Mesendoderm (in vitro differentiated cells): ENCODE data around the gene PTPA.

ENCODE experiments used
- DNase-seq: peaks from one replicate; pipeline ENCODE4 v3.0.0; 2013
- H2AK5ac ChIP-seq: 2 replicates; pipeline ENCODE4 v1.6.1; 2013; ENCODE audit warnings: low read length, inconsistent platforms
- H2BK120ac ChIP-seq: 2 replicates; pipeline ENCODE4 v1.6.1; 2013; ENCODE audit warnings: low read depth, mild to moderate bottlenecking, low read length, moderate library complexity, mixed read lengths
- H2BK15ac ChIP-seq: replicated peaks from 2 replicates; pipeline ENCODE4 v1.6.1; 2013; ENCODE audit warnings: low read depth, mild to moderate bottlenecking, moderate library complexity
- H2BK5ac ChIP-seq: 2 replicates; pipeline ENCODE4 v1.6.1; 2013; ENCODE audit warnings: low read length, inconsistent platforms
- H3K18ac ChIP-seq: 2 replicates; pipeline ENCODE4 v1.6.1; 2013; ENCODE audit warnings: mild to moderate bottlenecking, low read length, mixed read lengths
- H3K23ac ChIP-seq: one replicate; pipeline ENCODE4 v1.6.1; 2013; ENCODE audit warnings: low read length
- H3K27ac ChIP-seq: 2 replicates; pipeline ENCODE4 v1.5.1; 2013; ENCODE audit warnings: low read depth, mild to moderate bottlenecking, inconsistent platforms, low read length, moderate library complexity
- H3K27me3 ChIP-seq: 2 replicates; pipeline ENCODE4 v1.6.1; 2013; ENCODE audit warnings: low read length, control low read depth, mild to moderate bottlenecking, inconsistent platforms; ENCODE audit not compliant: insufficient read depth, poor library complexity
- H3K36me3 ChIP-seq: 2 replicates; pipeline ENCODE4 v1.6.1; 2013; ENCODE audit warnings: low read length, inconsistent platforms; ENCODE audit not compliant: control insufficient read depth, insufficient read depth
- H3K4ac ChIP-seq: one replicate; pipeline ENCODE4 v1.6.1; 2013; ENCODE audit warnings: low read depth, mild to moderate bottlenecking, low read length, moderate library complexity
- H3K4me1 ChIP-seq: 2 replicates; pipeline ENCODE4 v1.6.1; 2013; ENCODE audit warnings: low read depth, low read length, inconsistent platforms; ENCODE audit not compliant: control insufficient read depth
- H3K4me2 ChIP-seq: 2 replicates; pipeline ENCODE4 v1.6.1; 2013; ENCODE audit warnings: low read length
- H3K4me3 ChIP-seq: 2 replicates; pipeline ENCODE4 v1.5.1; 2013; ENCODE audit warnings: mild to moderate bottlenecking, low read length
- H3K56ac ChIP-seq: one replicate; pipeline ENCODE4 v1.6.1; 2013; ENCODE audit warnings: low read length
- H3K79me1 ChIP-seq: 2 replicates; pipeline ENCODE4 v1.6.1; 2013; ENCODE audit warnings: low read length, inconsistent platforms
- H3K79me2 ChIP-seq: 2 replicates; pipeline ENCODE4 v1.6.1; 2013; ENCODE audit warnings: mild to moderate bottlenecking, low read length; ENCODE audit not compliant: control insufficient read depth, insufficient read depth
- H3K9ac ChIP-seq: 2 replicates; pipeline ENCODE4 v1.6.1; 2013; ENCODE audit warnings: low read length, inconsistent platforms
- H4K5ac ChIP-seq: one replicate; pipeline ENCODE4 v1.6.1; 2013; ENCODE audit warnings: low read length
- H4K8ac ChIP-seq: one replicate; pipeline ENCODE4 v1.6.1; 2013; ENCODE audit warnings: low read depth, mild to moderate bottlenecking, control low read depth, low read length, moderate library complexity
- WGBS: extraction: QIAGEN DNeasy Blood & Tissue Kit; methylation state at CpG from one replicate; pipeline ENCODE4 v1.1.7; 2013; ENCODE audit warnings: low lambda C conversion rate, missing lambda C conversion rate; ENCODE audit not compliant: insufficient coverage; ENCODE audit errors: extremely low coverage; 5-methylcytosine and 5-hydroxymethylcytosine counted together

Gene PTPA

DNA sequence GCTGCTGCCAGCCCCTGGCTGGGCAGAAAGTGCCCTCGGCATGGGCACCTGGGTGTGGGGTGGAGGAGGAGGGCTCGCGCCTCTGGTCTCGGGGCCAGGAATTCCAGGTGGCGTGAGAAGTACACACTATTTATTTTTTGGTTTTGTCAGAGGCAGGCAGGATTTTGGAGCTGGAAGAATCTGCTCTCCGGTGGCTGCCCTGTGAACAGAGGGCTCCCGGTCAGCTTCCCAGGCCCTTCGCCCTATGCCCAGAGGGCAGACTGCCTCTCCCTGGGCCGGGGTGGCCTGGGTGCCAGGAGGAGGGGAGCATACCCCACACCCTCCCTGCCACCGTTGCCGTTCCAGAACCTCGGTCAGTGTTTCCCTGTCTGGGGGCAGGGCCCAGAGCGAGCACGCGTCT lies 22.0 kb upstream of the PTPA start:
- WGBS, result no CpG with 5 or more reads among the region's 15 CpGs
- Histone ChIP-seq H4K5ac (no peak overlapping the region), H3K4me2 (no peak overlapping the region), H3K56ac (no peak overlapping the region), H3K4ac (no peak overlapping the region), H3K4me1 (no peaks in the 10 kb centered on the region), H2BK15ac (no peak overlapping the region), H3K18ac (no peak overlapping the region), H3K79me2 (no peaks in the 10 kb centered on the region), H3K27ac (no peak overlapping the region), H3K23ac (no peak overlapping the region), H4K8ac (no peak overlapping the region), H3K79me1 (no peaks in the 10 kb centered on the region), H2AK5ac (no peak overlapping the region), H3K36me3 (peaks cover 4% of the 10 kb centered on the region), H2BK5ac (no peak overlapping the region), H3K9ac (no peak overlapping the region), H2BK120ac (no peak overlapping the region), H3K27me3 (no peaks in the 10 kb centered on the region), H3K4me3 (no peak overlapping the region)
- DNase-seq, result no peak

DNA sequence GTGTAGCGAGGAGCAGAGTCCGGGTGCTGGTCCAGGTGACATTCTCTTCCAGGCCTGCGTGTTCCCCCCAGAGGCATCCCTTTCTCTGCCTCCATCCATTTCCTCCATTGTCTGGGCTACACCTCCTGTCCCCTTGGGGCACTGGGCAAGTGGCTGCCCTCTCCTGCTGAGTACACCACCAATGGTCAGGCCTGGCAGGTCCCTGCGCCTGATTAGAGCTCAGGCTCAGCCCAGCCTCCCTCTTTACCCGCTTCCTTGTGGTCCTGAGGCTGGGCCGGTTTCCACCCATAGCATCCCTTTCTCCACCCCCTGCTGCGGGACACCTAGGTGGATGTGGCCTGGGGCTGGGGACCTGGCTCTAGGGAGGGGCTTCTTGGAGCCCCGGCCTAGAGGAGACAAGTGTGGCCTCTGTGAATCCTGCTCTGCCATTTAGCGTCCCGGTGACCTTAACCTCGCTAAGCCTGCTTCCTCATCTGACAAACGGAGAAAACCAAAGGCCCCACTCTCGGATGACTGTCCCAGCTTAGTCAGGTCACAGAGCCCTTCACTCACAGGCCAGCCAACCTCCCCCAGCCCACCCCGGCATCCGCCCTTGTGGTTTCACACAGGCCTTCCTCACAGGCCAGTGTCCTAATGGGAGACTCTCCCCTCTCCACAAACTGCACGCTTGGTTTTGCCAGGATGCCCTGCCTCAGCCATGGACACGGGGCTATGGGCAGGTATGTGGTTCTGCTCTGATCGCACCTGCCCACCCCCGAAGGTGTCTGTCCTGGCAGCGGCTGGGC lies 17.4 kb upstream of the PTPA start:
- Histone ChIP-seq H3K4me1 (no peaks in the 10 kb centered on the region), H4K8ac (no peak overlapping the region), H2BK5ac (no peak overlapping the region), H3K23ac (no peak overlapping the region), H4K5ac (no peak overlapping the region), H3K4me2 (no peak overlapping the region), H3K4ac (no peak overlapping the region), H3K18ac (no peak overlapping the region), H3K79me1 (no peaks in the 10 kb centered on the region), H3K9ac (no peak overlapping the region), H2BK120ac (no peak overlapping the region), H2BK15ac (no peak overlapping the region), H3K79me2 (no peaks in the 10 kb centered on the region), H3K36me3 (peaks cover 2% of the 10 kb centered on the region), H3K27me3 (no peaks in the 10 kb centered on the region), H2AK5ac (no peak overlapping the region), H3K27ac (no peak overlapping the region), H3K4me3 (no peak overlapping the region), H3K56ac (no peak overlapping the region)
- no peak for DNase-seq
- WGBS, result no CpG with 5 or more reads among the region's 20 CpGs

DNA sequence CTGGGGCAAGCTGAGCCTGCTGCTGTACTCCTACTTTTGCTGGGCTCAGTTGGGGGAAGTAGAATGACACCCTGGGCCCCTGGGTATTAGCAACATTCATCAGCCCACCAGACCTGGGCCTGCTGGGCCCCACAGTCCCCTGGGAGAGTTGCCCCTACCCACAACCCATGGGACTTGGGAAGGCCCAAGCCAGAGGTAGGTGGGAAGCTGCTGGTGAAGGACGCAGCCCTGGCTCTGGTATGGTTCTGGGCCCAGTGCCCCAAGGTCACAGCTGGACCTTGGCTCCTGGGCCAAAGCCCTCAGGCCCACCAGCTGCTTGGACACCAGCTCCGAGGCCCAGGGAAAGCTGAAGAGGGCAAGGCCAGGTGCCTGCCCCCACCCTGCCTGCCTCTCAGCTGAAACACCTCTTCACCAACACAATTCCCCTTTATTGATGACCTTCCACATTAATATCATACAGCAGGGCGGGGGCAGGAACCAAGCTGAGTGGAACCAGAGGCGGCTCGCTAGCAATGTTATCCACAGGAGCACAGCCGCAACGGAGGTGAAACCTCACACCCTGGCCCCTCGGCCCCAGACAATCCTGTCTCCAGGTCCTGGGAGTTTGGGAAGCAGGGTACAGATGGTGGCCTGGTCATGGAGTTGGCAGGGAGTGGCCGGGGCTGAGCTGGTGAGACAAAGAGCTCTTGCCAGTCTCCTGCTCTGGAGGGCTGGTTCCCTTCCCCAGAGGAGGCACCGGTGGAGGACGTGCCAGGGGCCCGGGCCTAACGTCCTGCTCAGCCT lies 16.6 kb upstream of the PTPA start:
- H3K56ac ChIP-seq, result no peak overlapping the region
- H3K79me1 ChIP-seq, result no peaks in the 10 kb centered on the region
- H3K23ac ChIP-seq, result no peak overlapping the region
- no peak for DNase-seq
- H3K27me3 ChIP-seq, result no peaks in the 10 kb centered on the region
- no peak overlapping the region for H2BK15ac ChIP-seq
- H3K9ac ChIP-seq, result no peak overlapping the region
- no peaks in the 10 kb centered on the region for H3K79me2 ChIP-seq
- no CpG with 5 or more reads among the region's 13 CpGs for WGBS
- H2BK5ac ChIP-seq, result no peak overlapping the region
- H4K5ac ChIP-seq, result no peak overlapping the region
- no peak overlapping the region for H3K27ac ChIP-seq
- no peak overlapping the region for H2AK5ac ChIP-seq
- no peak overlapping the region for H3K4me3 ChIP-seq
- peaks cover 1% of the 10 kb centered on the region for H3K36me3 ChIP-seq
- no peak overlapping the region for H4K8ac ChIP-seq
- no peak overlapping the region for H2BK120ac ChIP-seq
- no peak overlapping the region for H3K4ac ChIP-seq
- no peaks in the 10 kb centered on the region for H3K4me1 ChIP-seq
- H3K4me2 ChIP-seq, result no peak overlapping the region
- H3K18ac ChIP-seq, result no peak overlapping the region

DNA sequence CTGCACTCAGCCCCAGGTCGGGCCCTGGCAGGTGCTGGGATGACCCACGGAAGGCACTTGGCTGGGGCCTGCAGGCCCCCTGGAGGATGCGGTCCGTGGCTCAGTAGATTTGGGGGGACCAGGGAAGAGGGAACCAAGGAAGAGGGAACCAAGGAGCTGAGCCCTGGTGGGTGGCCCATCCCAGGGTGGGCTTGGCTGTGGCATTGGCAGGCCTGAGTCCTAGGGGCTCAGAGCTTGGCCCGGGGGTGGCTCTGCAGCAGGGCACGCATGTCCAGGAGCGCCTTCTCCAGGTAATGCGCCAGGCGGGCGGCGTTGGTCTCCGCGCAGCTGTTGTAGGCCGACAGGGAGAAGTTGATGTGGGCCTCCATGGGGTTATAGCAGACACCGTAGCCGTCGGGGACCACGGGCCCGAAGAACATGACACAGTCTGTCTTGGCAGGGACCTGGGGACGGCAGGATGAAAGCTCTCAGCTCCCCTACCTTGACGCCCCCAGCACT lies 16.0 kb upstream of the PTPA start:
- Histone ChIP-seq H3K4ac (no peak overlapping the region), H2BK5ac (no peak overlapping the region), H3K79me1 (no peaks in the 10 kb centered on the region), H3K27ac (no peak overlapping the region), H3K9ac (no peak overlapping the region), H3K79me2 (no peaks in the 10 kb centered on the region), H3K4me2 (no peak overlapping the region), H3K56ac (no peak overlapping the region), H3K4me3 (no peak overlapping the region), H3K27me3 (no peaks in the 10 kb centered on the region), H3K4me1 (no peaks in the 10 kb centered on the region), H2BK15ac (no peak overlapping the region), H4K5ac (no peak overlapping the region), H2AK5ac (no peak overlapping the region), H3K36me3 (no peaks in the 10 kb centered on the region), H3K18ac (no peak overlapping the region), H4K8ac (no peak overlapping the region), H2BK120ac (no peak overlapping the region), H3K23ac (no peak overlapping the region)
- DNase-seq, result no peak
- WGBS, result no CpG with 5 or more reads among the region's 21 CpGs

DNA sequence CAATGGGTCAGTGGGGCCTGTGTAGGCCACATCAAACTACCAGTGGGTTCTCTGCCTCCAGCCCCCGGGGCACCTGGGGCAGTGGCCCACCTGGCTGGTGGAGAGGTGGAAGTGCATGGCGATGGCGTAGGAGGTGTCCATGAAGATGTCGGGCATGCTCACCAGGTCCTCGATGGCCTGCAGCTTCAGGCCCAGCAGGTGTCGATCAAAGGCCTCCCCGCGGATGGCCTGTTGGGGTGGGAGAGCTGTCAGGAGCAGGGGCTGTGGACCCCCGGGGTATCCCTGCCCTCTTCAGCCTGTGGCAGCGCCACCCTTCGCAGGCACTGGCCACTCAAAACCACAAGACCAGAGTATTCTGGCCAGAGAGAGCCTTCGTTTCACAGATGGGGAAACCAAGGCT lies 15.3 kb upstream of the PTPA start:
- Histone ChIP-seq H3K9ac (no peak overlapping the region), H3K18ac (no peak overlapping the region), H3K4me3 (no peak overlapping the region), H4K8ac (no peak overlapping the region), H3K79me1 (no peaks in the 10 kb centered on the region), H3K27me3 (no peaks in the 10 kb centered on the region), H3K4ac (no peak overlapping the region), H3K4me1 (no peaks in the 10 kb centered on the region), H3K27ac (no peak overlapping the region), H2BK5ac (no peak overlapping the region), H2AK5ac (no peak overlapping the region), H2BK120ac (no peak overlapping the region), H3K4me2 (no peak overlapping the region), H2BK15ac (no peak overlapping the region), H3K23ac (no peak overlapping the region), H3K79me2 (no peaks in the 10 kb centered on the region), H3K56ac (no peak overlapping the region), H4K5ac (no peak overlapping the region), H3K36me3 (no peaks in the 10 kb centered on the region)
- DNase-seq, result no peak
- no CpG with 5 or more reads among the region's 12 CpGs for WGBS
